GM21786 (cell line): ENCODE measurements around the gene CGB2.
"Not testable (repeated sequence)": the region's sequence is repeated elsewhere in the genome, so short reads cannot be mapped to it uniquely, and the experiment has no call there.

Source experiments
- ATAC-seq: cut with Tn5 transposase; IDR thresholded peaks from one replicate; pipeline ENCODE4 v1.9.1; 2021; ENCODE audit not compliant: unreplicated experiment

CGB2 gene

DNA sequence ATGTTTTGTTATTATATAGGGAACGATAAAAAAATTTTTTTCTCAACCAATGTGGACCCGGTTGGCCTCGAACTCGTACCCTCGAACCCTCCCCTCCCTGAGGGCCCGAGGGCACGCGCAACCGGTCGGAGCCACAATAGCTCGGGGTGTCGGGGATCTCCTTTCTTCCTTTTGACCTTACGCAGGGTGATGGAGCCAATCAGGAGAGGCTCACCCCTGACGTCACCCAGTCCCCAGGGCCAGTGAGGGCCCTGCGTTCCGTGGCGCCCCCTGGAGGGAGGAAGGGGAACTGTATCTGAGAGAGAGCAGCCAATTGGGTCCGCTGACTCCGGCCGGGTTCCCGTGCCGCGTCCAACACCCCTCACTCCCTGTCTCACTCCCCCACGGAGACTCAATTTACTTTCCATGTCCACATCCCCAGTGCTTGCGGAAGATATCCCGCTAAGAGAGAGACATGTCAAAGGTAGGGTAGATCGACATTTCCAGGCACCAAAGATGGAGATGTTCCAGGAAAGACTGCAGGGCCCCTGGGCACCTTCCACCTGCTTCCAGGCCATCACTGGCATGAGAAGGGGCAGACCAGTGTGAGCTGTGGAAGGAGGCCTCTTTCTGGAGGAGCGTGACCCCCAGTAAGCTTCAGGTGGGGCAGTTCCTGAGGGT lies at the start of gene CGB2:
TSS of gene CGB2 (plus strand) at position 249 of the 660 bp plus-strand sequence. CDS start at position 455, 206 bp downstream.
- ATAC-seq = not testable (repeated sequence)

- ATAC-seq = no peak
These were observed 49.4 kb upstream of the CGB2 start for GRCh38 chr19:48982280-48982679.

GRCh38 chr19:48985711-48986110 lies 46.0 kb upstream of the CGB2 start:
- ATAC-seq = no peak

GRCh38 chr19:48986211-48986610 lies 45.5 kb upstream of the CGB2 start:
- no peak for ATAC-seq

GRCh38 chr19:48987323-48987722 lies 44.4 kb upstream of the CGB2 start:
- ATAC-seq = no peak

DNA sequence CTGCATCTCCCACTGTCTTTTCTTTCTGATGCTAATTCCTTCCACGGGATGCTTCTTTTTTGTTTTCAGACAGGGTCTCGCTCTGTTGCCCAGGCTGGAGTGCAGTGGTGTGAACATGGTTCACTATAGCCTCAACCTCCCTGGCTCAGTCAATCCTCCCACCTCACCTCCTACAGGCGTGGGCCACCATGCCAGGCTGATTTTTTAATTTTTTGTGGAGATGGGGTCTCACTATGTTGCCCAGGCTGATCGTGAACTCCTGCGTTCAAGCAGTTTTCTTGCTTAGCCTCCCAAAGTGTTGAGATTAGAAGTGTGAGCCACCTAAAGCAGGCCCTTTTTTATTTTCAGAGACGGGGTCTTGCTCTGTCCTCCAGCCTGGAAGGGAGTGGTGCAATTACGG lies 43.4 kb upstream of the CGB2 start:
- ATAC-seq = no peak

DNA sequence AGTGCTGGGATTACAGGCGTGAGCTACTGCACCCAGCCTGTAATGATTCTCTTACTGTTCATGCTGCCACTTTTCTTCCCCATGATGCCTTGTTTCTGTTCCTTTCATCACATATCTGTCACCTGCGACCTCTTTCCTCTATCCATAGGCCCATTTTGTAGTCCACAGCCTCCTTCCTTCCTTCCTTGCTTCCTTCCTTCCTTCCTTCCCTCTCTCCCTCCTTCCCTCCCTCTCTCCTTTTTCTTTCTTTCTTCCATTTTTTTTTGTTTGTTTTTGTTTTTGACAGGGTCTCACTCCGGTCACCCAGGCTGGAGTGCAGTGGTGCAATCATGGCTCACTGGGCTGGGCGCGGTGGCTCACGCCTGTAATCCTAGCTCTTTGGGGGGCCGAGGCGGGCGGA lies 42.8 kb upstream of the CGB2 start:
- no peak for ATAC-seq

- no peak for ATAC-seq
These were observed 41.9 kb upstream of the CGB2 start for GRCh38 chr19:48989701-48990291.

- ATAC-seq = no peak
These were observed 41.3 kb upstream of the CGB2 start for GRCh38 chr19:48990400-48990799.

GRCh38 chr19:48991011-48991609 lies 40.6 kb upstream of the CGB2 start:
- no peak for ATAC-seq

- no peak for ATAC-seq
These were observed 39.7 kb upstream of the CGB2 start for GRCh38 chr19:48991873-48992580.

- ATAC-seq = no peak
These were observed 39.0 kb upstream of the CGB2 start for GRCh38 chr19:48992581-48993174.

- peak; percentile 86 for ATAC-seq
These were observed 38.3 kb upstream of the CGB2 start, which contains the start of the genes GYS1 and RUVBL2 for GRCh38 chr19:48993175-48994034. TSS of gene GYS1 (minus strand) at chr19:48993309. CDS start at chr19:48993112, 197 bp downstream. TSS of gene RUVBL2 (plus strand) at chr19:48993887. CDS start at chr19:48993912, 25 bp downstream.

- ATAC-seq = no peak
These were observed 37.7 kb upstream of the CGB2 start for GRCh38 chr19:48994035-48994386.

DNA sequence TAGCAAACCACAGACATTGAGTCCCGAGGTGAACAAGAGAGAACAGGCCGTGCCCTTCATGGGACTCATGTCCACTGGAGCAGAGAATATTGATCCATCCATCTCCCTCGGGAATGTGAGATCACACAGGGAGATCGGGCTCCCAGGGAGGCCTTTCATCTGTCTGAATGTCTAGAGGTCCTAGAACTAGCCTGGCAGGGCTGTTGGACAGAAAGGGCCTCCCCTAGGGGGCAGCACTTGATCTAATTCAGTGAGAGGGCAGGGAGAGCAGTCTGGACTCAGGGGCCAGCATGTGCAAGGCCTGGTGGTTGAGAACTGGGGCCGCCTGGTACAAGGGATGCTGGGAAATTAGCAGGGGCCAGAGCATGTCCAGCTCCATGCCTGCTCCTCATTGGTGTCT lies 33.7 kb upstream of the CGB2 start:
- ATAC-seq = no peak

- ATAC-seq = no peak
These were observed 32.0 kb upstream of the CGB2 start for GRCh38 chr19:48999481-49000325.

DNA sequence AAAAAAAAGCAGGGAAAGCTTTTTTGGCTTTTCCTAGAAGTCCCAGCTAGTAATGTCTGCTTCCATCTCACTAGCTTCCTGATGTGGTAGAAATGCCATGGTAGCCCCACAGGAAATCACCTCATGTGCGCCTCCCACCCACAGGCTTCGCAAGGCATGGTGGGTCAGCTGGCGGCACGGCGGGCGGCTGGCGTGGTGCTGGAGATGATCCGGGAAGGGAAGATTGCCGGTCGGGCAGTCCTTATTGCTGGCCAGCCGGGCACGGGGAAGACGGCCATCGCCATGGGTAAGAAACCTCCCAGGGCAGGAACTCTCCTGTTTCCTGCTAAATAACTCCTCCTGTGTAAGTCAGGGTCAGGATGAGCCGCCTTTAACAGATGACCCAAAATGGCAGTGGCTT lies 27.6 kb upstream of the CGB2 start:
- ATAC-seq = no peak

- ATAC-seq = no peak
These were observed 26.6 kb upstream of the CGB2 start for GRCh38 chr19:49004964-49005614.

DNA sequence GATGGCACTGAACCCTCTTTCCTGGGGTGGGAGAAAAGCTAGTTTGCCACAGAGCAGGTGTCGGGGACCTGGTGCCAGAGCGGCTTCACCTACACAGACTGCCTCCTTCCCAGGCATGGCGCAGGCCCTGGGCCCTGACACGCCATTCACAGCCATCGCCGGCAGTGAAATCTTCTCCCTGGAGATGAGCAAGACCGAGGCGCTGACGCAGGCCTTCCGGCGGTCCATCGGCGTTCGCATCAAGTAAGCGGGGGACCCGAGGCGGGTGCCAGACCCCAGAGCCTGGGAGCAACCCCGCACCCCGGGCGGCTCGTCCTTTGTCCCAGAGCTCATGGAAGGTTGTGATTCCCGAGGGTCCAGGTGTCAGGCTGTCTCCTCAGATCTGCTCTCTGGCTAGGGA lies 24.8 kb upstream of the CGB2 start:
- no peak for ATAC-seq
